ENCODE measurements around the gene ZNF277. TPM values are rescaled to one million over a fixed set of nuclear protein-coding genes. Genes with fewer than 3 reads are reported as not detected.
A peak's percentile ranks its signal among the peaks of the same experiment; 100 is the strongest.

ZNF277 gene
- total RNA-seq, 4 donors from 2014 or later = 2.2 to 27.6 (median 24.1) TPM

- 71 to 75% methylated on average over 2 of the region's 2 CpGs for WGBS, 2 donors (ENCODE audit: low coverage in 1 of 2)
- Histone ChIP-seq H3K4me3 (no peak overlapping the region), H3K36me3 (no peaks in the 10 kb centered on the region), H3K27ac (no peak overlapping the region), H3K9me3 (no peaks in the 10 kb centered on the region), H3K4me1 (peaks cover 0 to 10% (median 1%) of the 10 kb centered on the region in 4 donors), H3K27me3 (no peaks in the 10 kb centered on the region)
- intact Hi-C loops (cut with DNase I; ENCODE audit: low total_unique reads) (no loop called here), in situ Hi-C loops (cut with MboI; ENCODE audit: low pct_ligation_motif_present in 1 of 4, low pct_unique_long_range_greater_than_20kb in 1 of 4, low sequenced_read_pairs in 3 of 4) (no loop called here)
- TF ChIP-seq CTCF (IDR thresholded peaks at IDR 0.05) = no peak
- no peak for TF ChIP-seq POLR2A (IDR thresholded peaks at IDR 0.05)
- no peak for TF ChIP-seq EP300 (IDR thresholded peaks at IDR 0.05; ENCODE audit: low read depth)
- no peak for TF ChIP-seq POLR2AphosphoS5 (IDR thresholded peaks at IDR 0.05)
- DNase-seq = no peak
These were observed 50.6 kb downstream of the ZNF277 start for GRCh38 chr7:112257073-112257472.

DNA sequence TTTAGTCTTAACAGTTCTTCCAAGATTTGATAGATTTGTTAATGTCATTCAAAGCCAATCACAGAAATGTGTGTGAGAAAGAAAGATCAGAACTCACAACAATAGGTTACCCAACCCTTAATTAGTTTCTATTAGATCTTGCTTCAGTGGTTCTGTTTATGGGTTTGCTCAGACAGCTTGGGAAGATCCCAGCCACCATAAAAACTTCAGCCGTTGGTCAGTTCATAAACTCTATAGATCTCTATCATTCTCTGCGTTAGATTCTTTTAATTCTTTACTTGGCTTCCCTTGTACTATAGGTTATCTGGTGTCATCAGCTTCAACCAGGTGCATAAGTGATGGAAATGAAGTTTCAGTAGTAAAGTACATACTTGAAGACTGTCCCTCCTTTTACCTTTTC lies 54.4 kb downstream of the ZNF277 start:
- no peaks in the 10 kb centered on the region for H3K9me3 ChIP-seq
- H3K27ac ChIP-seq = no peak overlapping the region
- peaks cover 0 to 30% (median 13%) of the 10 kb centered on the region in 4 donors for H3K4me1 ChIP-seq
- no peak overlapping the region for H3K4me3 ChIP-seq
- WGBS, 2 donors (ENCODE audit: low coverage in 1 of 2) = 62 to 77% methylated on average over 2 of the region's 2 CpGs
- no peaks in the 10 kb centered on the region for H3K27me3 ChIP-seq
- TF ChIP-seq EP300 (IDR thresholded peaks at IDR 0.05; ENCODE audit: low read depth) = no peak
- no peak for TF ChIP-seq POLR2AphosphoS5 (IDR thresholded peaks at IDR 0.05)
- TF ChIP-seq CTCF (IDR thresholded peaks at IDR 0.05) = no peak
- no peak for TF ChIP-seq POLR2A (IDR thresholded peaks at IDR 0.05)
- intact Hi-C loops (cut with DNase I; ENCODE audit: low total_unique reads) = loop anchor here (1.0 kb wide), 1 partner anchor 30 kb away; no protein-coding TSS in a partner anchor
- H3K36me3 ChIP-seq = no peaks in the 10 kb centered on the region
- in situ Hi-C loops (cut with MboI; ENCODE audit: low pct_ligation_motif_present in 1 of 4, low pct_unique_long_range_greater_than_20kb in 1 of 4, low sequenced_read_pairs in 3 of 4) = no loop called here
- no peak for DNase-seq

DNA sequence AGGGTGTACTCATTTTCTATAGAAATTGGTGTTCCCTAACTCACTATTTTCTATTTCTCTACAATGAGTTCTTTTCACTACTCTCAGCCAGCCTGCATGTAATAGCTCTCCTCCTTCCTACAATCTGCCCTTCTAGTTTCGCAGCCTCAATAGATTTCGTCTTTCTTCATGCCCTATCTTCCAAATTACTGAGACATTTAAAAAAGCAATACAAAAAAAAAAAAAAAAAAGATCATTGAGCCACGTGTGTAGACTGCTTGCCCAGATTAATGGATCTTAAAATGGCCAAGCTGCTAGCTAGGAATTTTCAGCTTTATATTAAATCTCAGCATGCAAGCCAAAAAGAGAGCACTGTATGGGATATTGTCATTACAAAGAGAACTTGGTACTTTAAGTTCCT lies 55.5 kb downstream of the ZNF277 start:
- intact Hi-C loops (cut with DNase I; ENCODE audit: low total_unique reads) (no loop called here), in situ Hi-C loops (cut with MboI; ENCODE audit: low pct_ligation_motif_present in 1 of 4, low pct_unique_long_range_greater_than_20kb in 1 of 4, low sequenced_read_pairs in 3 of 4) (no loop called here)
- no peak for TF ChIP-seq CTCF (IDR thresholded peaks at IDR 0.05)
- no peak for TF ChIP-seq EP300 (IDR thresholded peaks at IDR 0.05; ENCODE audit: low read depth)
- TF ChIP-seq POLR2A (IDR thresholded peaks at IDR 0.05) = no peak
- no peak overlapping the region for H3K4me3 ChIP-seq
- H3K27me3 ChIP-seq = no peaks in the 10 kb centered on the region
- no peak for DNase-seq
- H3K4me1 ChIP-seq = peaks cover 0 to 33% (median 13%) of the 10 kb centered on the region in 4 donors
- no peaks in the 10 kb centered on the region for H3K36me3 ChIP-seq
- H3K9me3 ChIP-seq = no peaks in the 10 kb centered on the region
- WGBS, 2 donors (ENCODE audit: low coverage in 1 of 2) = 67 to 71% methylated on average over 3 of the region's 3 CpGs
- no peak overlapping the region for H3K27ac ChIP-seq

GRCh38 chr7:112262855-112263487 lies 56.5 kb downstream of the ZNF277 start:
- no peaks in the 10 kb centered on the region for H3K36me3 ChIP-seq
- no peak overlapping the region for H3K4me3 ChIP-seq
- no peaks in the 10 kb centered on the region for H3K27me3 ChIP-seq
- peaks cover 0 to 31% (median 13%) of the 10 kb centered on the region in 4 donors for H3K4me1 ChIP-seq
- DNase-seq = no peak
- intact Hi-C loops (cut with DNase I; ENCODE audit: low total_unique reads) (no loop called here), in situ Hi-C loops (cut with MboI; ENCODE audit: low pct_ligation_motif_present in 1 of 4, low pct_unique_long_range_greater_than_20kb in 1 of 4, low sequenced_read_pairs in 3 of 4) (no loop called here)
- WGBS, 2 donors (ENCODE audit: low coverage in 1 of 2) = 30 to 40% methylated on average over 2 of the region's 2 CpGs
- H3K27ac ChIP-seq = peak overlapping the region; percentile 37 to 68 (median 57)
- TF ChIP-seq POLR2AphosphoS5 (IDR thresholded peaks at IDR 0.05) (no peak), POLR2A (IDR thresholded peaks at IDR 0.05) (no peak), EP300 (IDR thresholded peaks at IDR 0.05; ENCODE audit: low read depth) (no peak), CTCF (IDR thresholded peaks at IDR 0.05) (no peak)
- no peaks in the 10 kb centered on the region for H3K9me3 ChIP-seq

Measured in transverse colon (tissue), 4 donors.